Fibroblast of mammary gland (primary cell): ENCODE data around the gene ACACB.

Experiments
- DNase-seq: peaks from one replicate; pipeline ENCODE4 v3.0.0-alpha.2; 2010; ENCODE audit warnings: low read depth
- H3K4me3 ChIP-seq: 2 replicates; pipeline ENCODE4 v1.5.1; 2011; ENCODE audit warnings: low read depth, mild to moderate bottlenecking, low read length, moderate library complexity; ENCODE audit not compliant: control insufficient read depth
- CTCF ChIP-seq: conservative IDR thresholded peaks from 2 replicates; pipeline ENCODE4 v1.5.1; 2011; ENCODE audit warnings: low read depth, low read length, inconsistent platforms; ENCODE audit not compliant: control insufficient read depth, insufficient read depth

The ACACB gene

GRCh38 chr12:109307051-109307450, 190.7 kb downstream of the ACACB start:
- DNase-seq, result no peak
- H3K4me3 ChIP-seq, result no peak overlapping the region
- no peak for TF ChIP-seq CTCF

GRCh38 chr12:109308534-109309380, 192.4 kb downstream of the ACACB start, which contains the start of gene FOXN4:
Gene FOXN4, minus strand, starts transcription at chr12:109309284. Its CDS starts 963 bp downstream, at chr12:109308321.
- H3K4me3 ChIP-seq, result no peak within 1 kb of the TSS
- DNase-seq, result no peak
- TF ChIP-seq CTCF, result no peak

GRCh38 chr12:109309381-109310246, 193.2 kb downstream of the ACACB start:
- no peak for TF ChIP-seq CTCF
- DNase-seq, result no peak
- H3K4me3 ChIP-seq, result no peak overlapping the region

- DNase-seq, result no peak
- H3K4me3 ChIP-seq, result no peak overlapping the region
- no peak for TF ChIP-seq CTCF
These were observed 194.1 kb downstream of the ACACB start for GRCh38 chr12:109310247-109311125.
